H9 (cell line): Measurements from ENCODE around the gene ITSN2. TPM values are rescaled to one million over a fixed set of nuclear protein-coding genes. Genes with fewer than 3 reads are reported as not detected.

Experiments used
- DNase-seq: peaks from one replicate; pipeline ENCODE4 v3.0.0-alpha.2; 2017
- H2AFZ ChIP-seq: one replicate; pipeline ENCODE4 v1.6.1; 2013; ENCODE audit warnings: mild to moderate bottlenecking, low read length, control low read depth, moderate library complexity
- H2AK5ac ChIP-seq: 2 replicates; pipeline ENCODE4 v1.6.1; 2013; ENCODE audit warnings: low read length, control low read depth, mixed read lengths; ENCODE audit not compliant: insufficient read length
- H2BK120ac ChIP-seq: one replicate; pipeline ENCODE4 v1.6.1; 2013; ENCODE audit warnings: low read depth, mild to moderate bottlenecking, low read length, control low read depth, inconsistent platforms; ENCODE audit not compliant: poor library complexity, severe bottlenecking
- H2BK12ac ChIP-seq: 2 replicates; pipeline ENCODE4 v1.6.1; 2013; ENCODE audit warnings: low read length, control low read depth, mixed read lengths, low read depth; ENCODE audit not compliant: insufficient read length
- H2BK15ac ChIP-seq: 2 replicates; pipeline ENCODE4 v1.6.1; 2013; ENCODE audit warnings: low read depth, low read length, control low read depth
- H2BK20ac ChIP-seq: one replicate; pipeline ENCODE4 v1.6.1; 2013; ENCODE audit warnings: low read depth, mild to moderate bottlenecking, low read length, control low read depth, inconsistent platforms; ENCODE audit not compliant: poor library complexity, severe bottlenecking
- H2BK5ac ChIP-seq: 2 replicates; pipeline ENCODE4 v1.6.1; 2013; ENCODE audit warnings: low read length, control low read depth, mixed read lengths; ENCODE audit not compliant: insufficient read length
- H3K14ac ChIP-seq: 2 replicates; pipeline ENCODE4 v1.6.1; 2013; ENCODE audit warnings: low read length, control low read depth; ENCODE audit not compliant: insufficient read depth
- H3K18ac ChIP-seq: 2 replicates; pipeline ENCODE4 v1.6.1; 2013; ENCODE audit warnings: low read depth, mild to moderate bottlenecking, mixed read lengths, low read length, control low read depth; ENCODE audit not compliant: insufficient read length
- H3K23ac ChIP-seq: 2 replicates; pipeline ENCODE4 v1.6.1; 2013; ENCODE audit warnings: low read length, control low read depth, mixed read lengths, low read depth; ENCODE audit not compliant: insufficient read length
- H3K23me2 ChIP-seq: 2 replicates; pipeline ENCODE4 v1.6.1; 2013; ENCODE audit warnings: low read depth, mild to moderate bottlenecking, mixed read lengths, low read length, control low read depth; ENCODE audit not compliant: insufficient read length, poor library complexity, severe bottlenecking
- H3K27ac ChIP-seq: 2 replicates; pipeline ENCODE4 v1.5.1; 2013; ENCODE audit warnings: low read length, control low read depth, mixed read lengths, low read depth; ENCODE audit not compliant: insufficient read length
- H3K27me3 ChIP-seq: 2 replicates; pipeline ENCODE4 v1.6.1; 2013; ENCODE audit warnings: low read length, control low read depth, inconsistent platforms; ENCODE audit not compliant: insufficient read depth
- H3K4ac ChIP-seq: 2 replicates; pipeline ENCODE4 v1.6.1; 2013; ENCODE audit warnings: low read depth, mild to moderate bottlenecking, control low read depth, inconsistent platforms, low read length, moderate library complexity
- H3K4me1 ChIP-seq: 2 replicates; pipeline ENCODE4 v1.6.1; 2013; ENCODE audit warnings: low read length, control low read depth, inconsistent platforms; ENCODE audit not compliant: insufficient read depth
- H3K4me2 ChIP-seq: 2 replicates; pipeline ENCODE4 v1.6.1; 2013; ENCODE audit warnings: low read length, control low read depth, mixed read lengths; ENCODE audit not compliant: insufficient read length, insufficient read depth
- H3K56ac ChIP-seq: 2 replicates; pipeline ENCODE4 v1.6.1; 2013; ENCODE audit warnings: low read depth, mild to moderate bottlenecking, mixed read lengths, low read length, control low read depth; ENCODE audit not compliant: insufficient read length
- H3K79me1 ChIP-seq: 2 replicates; pipeline ENCODE4 v1.6.1; 2013; ENCODE audit warnings: low read depth, mild to moderate bottlenecking, moderate library complexity, low read length, control low read depth, inconsistent platforms; ENCODE audit not compliant: insufficient read depth, poor library complexity, severe bottlenecking
- H3K79me2 ChIP-seq: 2 replicates; pipeline ENCODE4 v1.6.1; 2013; ENCODE audit warnings: low read length, control low read depth, inconsistent platforms; ENCODE audit not compliant: insufficient read depth
- H3K9ac ChIP-seq: 2 replicates; pipeline ENCODE4 v1.6.1; 2013; ENCODE audit warnings: low read length, control low read depth, mixed read lengths; ENCODE audit not compliant: insufficient read length; ENCODE audit errors: extremely low read depth
- H3K9me3 ChIP-seq: one replicate; pipeline ENCODE4 v1.6.1; 2013; ENCODE audit warnings: low read depth, low read length, inconsistent platforms; ENCODE audit not compliant: control insufficient read depth
- H3T11ph ChIP-seq: one replicate; pipeline ENCODE4 v1.6.1; 2013; ENCODE audit warnings: mild to moderate bottlenecking, low read length, control low read depth, inconsistent platforms
- H4K20me1 ChIP-seq: one replicate; pipeline ENCODE4 v1.6.1; 2013; ENCODE audit not compliant: control insufficient read depth, insufficient read length, insufficient read depth
- H4K5ac ChIP-seq: 2 replicates; pipeline ENCODE4 v1.6.1; 2013; ENCODE audit warnings: low read depth, mild to moderate bottlenecking, mixed read lengths, low read length, control low read depth; ENCODE audit not compliant: insufficient read length
- H4K8ac ChIP-seq: replicated peaks from 2 replicates; pipeline ENCODE4 v1.6.1; 2013; ENCODE audit warnings: low read length, control low read depth, mixed read lengths, low read depth; ENCODE audit not compliant: insufficient read length
- H4K91ac ChIP-seq: 2 replicates; pipeline ENCODE4 v1.6.1; 2013; ENCODE audit warnings: low read depth, mild to moderate bottlenecking, moderate library complexity, mixed read lengths, low read length, control low read depth; ENCODE audit not compliant: insufficient read length
- H3K27ac Mint-ChIP-seq, 3 experiments: 2 replicates in 2 of 3; 3 replicates in 1 of 3; pipeline ENCODE4 v1.8.0; 2020 to 2021; ENCODE audit warnings: mixed read lengths in 3 of 3, mild to moderate bottlenecking in 1 of 3, moderate library complexity in 1 of 3
- H3K27me3 Mint-ChIP-seq: 2 replicates; pipeline ENCODE4 v1.8.0; 2021; ENCODE audit warnings: low read depth, mild to moderate bottlenecking, moderate library complexity, mixed read lengths
- H3K36me3 Mint-ChIP-seq, 3 experiments: 2 replicates in 2 of 3; 3 replicates in 1 of 3; pipeline ENCODE4 v1.8.0; 2020 to 2021; ENCODE audit warnings: low read depth in 3 of 3, mixed read lengths in 3 of 3; ENCODE audit not compliant: insufficient read depth in 1 of 3
- H3K4me1 Mint-ChIP-seq, 2 experiments: 2 replicates each; pipeline ENCODE4 v1.8.0; 2020; ENCODE audit warnings: mixed read lengths in 2 of 2
- H3K4me3 Mint-ChIP-seq, 2 experiments: 2 replicates in 1 of 2; 3 replicates in 1 of 2; pipeline ENCODE4 v1.8.0; 2020 to 2021; ENCODE audit warnings: mild to moderate bottlenecking in 2 of 2, mixed read lengths in 2 of 2, moderate library complexity in 1 of 2
- H3K9me3 Mint-ChIP-seq, 2 experiments: 2 replicates in 1 of 2; 3 replicates in 1 of 2; pipeline ENCODE4 v1.8.0; 2020; ENCODE audit warnings: mild to moderate bottlenecking in 2 of 2, mixed read lengths in 2 of 2, moderate library complexity in 1 of 2
- CTCF ChIP-seq: fragments of 200-600 bp; sonication (generic); conservative IDR thresholded peaks from 3 replicates; pipeline ENCODE4 v1.8.0; 2021; ENCODE audit warnings: antibody characterized with exemption, mild to moderate bottlenecking
- WGBS: extraction: QIAGEN DNeasy Blood & Tissue Kit; methylation state at CpG from one replicate; pipeline ENCODE4 v1.1.7; 2013; ENCODE audit warnings: missing lambda C conversion rate, low lambda C conversion rate, mixed read lengths; ENCODE audit not compliant: insufficient read length; ENCODE audit errors: extremely low coverage; 5-methylcytosine and 5-hydroxymethylcytosine counted together
- total RNA-seq: library from RNA; stranded (reverse); gene quantifications from 2 replicates; pipeline ENCODE4 v1.2.1, GENCODE V29; 2021

Gene ITSN2
- total RNA-seq, 1 experiment from 2014 or later: 17.0 TPM

GRCh38 chr2:24353364-24353763, 7.0 kb downstream of the ITSN2 start:
- DNase-seq: no peak
- H2BK20ac ChIP-seq: no peak overlapping the region
- Mint-ChIP-seq H3K27me3 (no peaks in the 10 kb centered on the region), H3K4me3 (no peak overlapping the region), H3K9me3 (no peaks in the 10 kb centered on the region; a peak in 1 of 5 replicates), H3K27ac (no peak overlapping the region), H3K4me1 (peaks cover 0 to 8% of the 10 kb centered on the region in 2 experiments; a peak in 2 of 4 replicates), H3K36me3 (peaks cover 0 to 3% (median 0%) of the 10 kb centered on the region in 3 experiments; a peak in 1 of 7 replicates)
- H2AFZ ChIP-seq: no peak overlapping the region
- H3K23ac ChIP-seq: no peak overlapping the region
- no peak overlapping the region for H3K4ac ChIP-seq
- no peak overlapping the region for H3K14ac ChIP-seq
- no peaks in the 10 kb centered on the region for H3K27me3 ChIP-seq
- H2BK5ac ChIP-seq: no peak overlapping the region
- H2BK120ac ChIP-seq: no peak overlapping the region
- H4K91ac ChIP-seq: no peak overlapping the region
- H3K79me1 ChIP-seq: peaks cover 3% of the 10 kb centered on the region
- H4K5ac ChIP-seq: no peak overlapping the region
- no peaks in the 10 kb centered on the region for H3K9me3 ChIP-seq
- no peak overlapping the region for H3K56ac ChIP-seq
- no peaks in the 10 kb centered on the region for H4K20me1 ChIP-seq
- no peak overlapping the region for H3K4me2 ChIP-seq
- H2BK12ac ChIP-seq: no peak overlapping the region
- H3K4me1 ChIP-seq: no peaks in the 10 kb centered on the region
- no peaks in the 10 kb centered on the region; the same call in 1 of the 2 replicates for H3K79me2 ChIP-seq
- H3K18ac ChIP-seq: no peak overlapping the region
- no peak overlapping the region for H3K27ac ChIP-seq
- no peaks in the 10 kb centered on the region for H3K23me2 ChIP-seq
- no peak for TF ChIP-seq CTCF
- no CpG with 5 or more reads among the region's 5 CpGs for WGBS
- H4K8ac ChIP-seq: no peak overlapping the region
- no peak overlapping the region for H3K9ac ChIP-seq
- H3T11ph ChIP-seq: no peak overlapping the region
- H2AK5ac ChIP-seq: no peak overlapping the region
- H2BK15ac ChIP-seq: no peak overlapping the region
